C4-2B (cell line): ENCODE results near the gene RBMS3.

Experiments
- CTCF ChIP-seq: fragments of 450-650 bp; conservative IDR thresholded peaks from 2 replicates; pipeline ENCODE4 v1.5.1; 2017; ENCODE audit warnings: mild to moderate bottlenecking
- ZFX ChIP-seq: fragments of 450-650 bp; IDR thresholded peaks from 2 replicates; pipeline ENCODE4 v1.6.1; 2017

- TF ChIP-seq CTCF (no peak), ZFX (no peak)
These were observed 117.9 kb downstream of the RBMS3 start for GRCh38 chr3:29398787-29399186.
